Upper lobe of left lung (tissue), 6 donors: ENCODE results near the gene CYSRT1. TPM values are rescaled to one million over a fixed set of nuclear protein-coding genes. Genes with fewer than 3 reads are reported as not detected.

Source experiments
- ATAC-seq, 2 donors: fragments of 200-7000 bp; cut with Tn5 transposase; one replicate each; pipeline ENCODE4 v1.9.1; 2022; ENCODE audit warnings: mild to moderate bottlenecking in 2 of 2, moderate library complexity in 2 of 2; ENCODE audit not compliant: low FRiP score in 2 of 2
- DNase-seq, 2 donors: peaks; one replicate each; pipeline ENCODE4 v3.0.0-alpha.2; 2019 to 2020
- H3K27ac ChIP-seq, 4 donors: fragments of 200-600 bp; sonication (generic); one replicate each; pipeline ENCODE4 v1.5.1; 2016 to 2019
- H3K27me3 ChIP-seq, 4 donors: fragments of 200-600 bp; sonication (generic); one replicate each; pipeline ENCODE4 v1.5.1; 2017 to 2019
- H3K36me3 ChIP-seq, 4 donors: fragments of 200-600 bp; sonication (generic); one replicate each; pipeline ENCODE4 v1.5.1; 2016 to 2019
- H3K4me1 ChIP-seq, 4 donors: fragments of 200-600 bp; sonication (generic); one replicate each; pipeline ENCODE4 v1.5.1; 2018 to 2019
- H3K4me3 ChIP-seq, 4 donors: fragments of 200-600 bp; sonication (generic); one replicate each; pipeline ENCODE4 v1.5.1; 2017 to 2019; ENCODE audit warnings: mild to moderate bottlenecking in 2 of 4, moderate library complexity in 1 of 4
- H3K9me3 ChIP-seq, 4 donors: fragments of 200-600 bp; sonication (generic); one replicate each; pipeline ENCODE4 v1.5.1; 2018 to 2019
- CTCF ChIP-seq, 6 experiments: fragments of 450-650 bp in 4 of 6; fragments of 200-600 bp in 2 of 6; sonication (generic) in 2 of 6; IDR thresholded peaks; one replicate each; pipeline ENCODE4 v1.5.1; 2016 to 2019; ENCODE audit warnings: antibody characterized with exemption in 6 of 6
- EP300 ChIP-seq, 4 donors: sonication (generic); formaldehyde crosslinking; IDR thresholded peaks; one replicate each; pipeline ENCODE4 v1.5.1; 2017; ENCODE audit warnings: antibody characterized with exemption in 4 of 4, control low read depth in 2 of 4
- POLR2A ChIP-seq, 4 donors: fragments of 450-650 bp; IDR thresholded peaks; one replicate each; pipeline ENCODE4 v1.5.1; 2016 to 2017; ENCODE audit warnings: antibody characterized with exemption in 4 of 4, mild to moderate bottlenecking in 2 of 4
- POLR2AphosphoS5 ChIP-seq, 2 donors: sonication (generic); formaldehyde crosslinking; IDR thresholded peaks; one replicate each; pipeline ENCODE4 v1.5.1; 2017; ENCODE audit warnings: antibody characterized with exemption in 2 of 2
- WGBS, 2 donors: methylation state at CpG; one replicate each; pipeline ENCODE4 v1.1.5; 2017 to 2018; 5-methylcytosine and 5-hydroxymethylcytosine counted together
- total RNA-seq, 6 donors: library from RNA; depleted of rRNA in 4 of 6; stranded (reverse); fragments of >200 nt in 4 of 6; gene quantifications; one replicate each; pipeline versions ENCODE4 v1.1.0 to v1.2.1, GENCODE V29; 2016 to 2021
- donor health status: DM: no; HTN: no; CAD: no; lungs with moderate emphysema.
- donor health status: DM: no; HTN: yes; CAD: no; lungs with severe emphysema.

Gene CYSRT1
- total RNA-seq, 6 donors from 2014 or later: 0.20 to 2.0 (median 0.97) TPM; not detected in 1

GRCh38 chr9:137191245-137191644 lies 33.7 kb upstream of the CYSRT1 start:
- H3K4me1 ChIP-seq: peaks cover 31 to 59% (median 51%) of the 10 kb centered on the region in 4 donors
- ATAC-seq (no peak), DNase-seq (no peak)
- H3K4me3 ChIP-seq: no peak overlapping the region
- H3K36me3 ChIP-seq: peaks cover 7 to 41% (median 20%) of the 10 kb centered on the region in 4 donors
- no peaks in the 10 kb centered on the region for H3K9me3 ChIP-seq
- TF ChIP-seq EP300 (IDR thresholded peaks at IDR 0.05) (no peak), POLR2A (IDR thresholded peaks at IDR 0.05) (no peak), CTCF (IDR thresholded peaks at IDR 0.05) (no peak), POLR2AphosphoS5 (IDR thresholded peaks at IDR 0.05) (no peak)
- WGBS, 2 donors: 77% methylated on average over 3 of the region's 3 CpGs; no CpG with 5 or more reads in 1 of the 2 donors
- H3K27me3 ChIP-seq: no peaks in the 10 kb centered on the region
- peak overlapping the region in 2 of 4 donors; percentile 15 to 35 for H3K27ac ChIP-seq

GRCh38 chr9:137191691-137192447 lies 33.1 kb upstream of the CYSRT1 start:
- no peak for TF ChIP-seq POLR2AphosphoS5 (IDR thresholded peaks at IDR 0.05)
- no peak for TF ChIP-seq CTCF (IDR thresholded peaks at IDR 0.05)
- no peak for TF ChIP-seq POLR2A (IDR thresholded peaks at IDR 0.05)
- no peak for TF ChIP-seq EP300 (IDR thresholded peaks at IDR 0.05)
- Histone ChIP-seq H3K36me3 (peaks cover 7 to 36% (median 17%) of the 10 kb centered on the region in 4 donors), H3K27me3 (no peaks in the 10 kb centered on the region), H3K4me3 (no peak overlapping the region), H3K27ac (peak overlapping the region in 1 of 4 donors; percentile 35), H3K9me3 (no peaks in the 10 kb centered on the region), H3K4me1 (peaks cover 24 to 59% (median 49%) of the 10 kb centered on the region in 4 donors)
- no peak for ATAC-seq
- WGBS, 2 donors: 88 to 89% methylated on average over 9 to 13 of the region's 22 CpGs
- peak in 1 of 2 donors; percentile 71 for DNase-seq

GRCh38 chr9:137192448-137192780 lies 32.6 kb upstream of the CYSRT1 start:
- H3K4me3 ChIP-seq: no peak overlapping the region
- H3K27ac ChIP-seq: no peak overlapping the region
- no peaks in the 10 kb centered on the region for H3K9me3 ChIP-seq
- TF ChIP-seq EP300 (IDR thresholded peaks at IDR 0.05) (no peak), CTCF (IDR thresholded peaks at IDR 0.05) (no peak)
- no peaks in the 10 kb centered on the region for H3K27me3 ChIP-seq
- DNase-seq (no peak), ATAC-seq (no peak)
- peaks cover 19 to 59% (median 47%) of the 10 kb centered on the region in 4 donors for H3K4me1 ChIP-seq
- 84 to 87% methylated on average over 10 of the region's 10 CpGs for WGBS, 2 donors
- peaks cover 7 to 31% (median 17%) of the 10 kb centered on the region in 4 donors for H3K36me3 ChIP-seq

- Histone ChIP-seq H3K36me3 (peaks cover 7 to 30% (median 17%) of the 10 kb centered on the region in 4 donors), H3K4me3 (no peak overlapping the region), H3K27me3 (no peaks in the 10 kb centered on the region), H3K9me3 (no peaks in the 10 kb centered on the region), H3K4me1 (peaks cover 15 to 59% (median 46%) of the 10 kb centered on the region in 4 donors), H3K27ac (no peak overlapping the region)
- TF ChIP-seq POLR2AphosphoS5 (IDR thresholded peaks at IDR 0.05) (no peak), CTCF (IDR thresholded peaks at IDR 0.05) (no peak), POLR2A (IDR thresholded peaks at IDR 0.05) (no peak), EP300 (IDR thresholded peaks at IDR 0.05) (no peak)
- no CpG with 5 or more reads among the region's 2 CpGs for WGBS, 2 donors
- ATAC-seq (no peak), DNase-seq (no peak)
These were observed 32.1 kb upstream of the CYSRT1 start for GRCh38 chr9:137192859-137193258.

- DNase-seq: peak in 1 of 2 donors; percentile 60
- WGBS, 2 donors: 88 to 90% methylated on average over 5 to 14 of the region's 14 CpGs
These were observed 31.2 kb upstream of the CYSRT1 start for GRCh38 chr9:137193771-137194170.

More at GRCh38 chr9:137193771-137194170, 31.2 kb upstream of the CYSRT1 start:
- Histone ChIP-seq H3K27ac (peak overlapping the region in 1 of 4 donors; percentile 18), H3K4me1 (peaks cover 17 to 66% (median 52%) of the 10 kb centered on the region in 4 donors), H3K4me3 (no peak overlapping the region), H3K36me3 (peaks cover 7 to 30% (median 17%) of the 10 kb centered on the region in 4 donors), H3K9me3 (no peaks in the 10 kb centered on the region), H3K27me3 (no peaks in the 10 kb centered on the region)
- ATAC-seq: no peak
- TF ChIP-seq EP300 (IDR thresholded peaks at IDR 0.05): no peak
- no peak for TF ChIP-seq CTCF (IDR thresholded peaks at IDR 0.05)
- no peak for TF ChIP-seq POLR2AphosphoS5 (IDR thresholded peaks at IDR 0.05)
- TF ChIP-seq POLR2A (IDR thresholded peaks at IDR 0.05): no peak
